Activated naive CD4-positive, alpha-beta T cell treated with anti-CD3 and anti-CD28 coated beads, Interleukin-2, amount 10 ng/mL, durations not matched to agents 7 days and 5 days (primary cell): ENCODE results near the gene MSL1.
A peak's percentile ranks its signal among the peaks of the same experiment; 100 is the strongest.
"Not testable (repeated sequence)": the region's sequence is repeated elsewhere in the genome, so short reads cannot be mapped to it uniquely, and the experiment has no call there.

ENCODE experiments used
- CTCF ChIA-PET: fragments of 350-600 bp; sonication (Branson Sonifier 250); formaldehyde crosslinking; loops from one replicate; lab custom pipeline; 2021; ENCODE audit warnings: antibody characterized with exemption; lab: Charles Lee
- DNase-seq: peaks from one replicate; pipeline ENCODE4 v3.0.0-alpha.2; 2020
- H3K27ac Mint-ChIP-seq: one replicate; pipeline ENCODE4 v1.8.0; 2021; ENCODE audit warnings: mild to moderate bottlenecking, moderate library complexity, mixed read lengths
- H3K27me3 Mint-ChIP-seq: one replicate; pipeline ENCODE4 v1.8.0; 2021; ENCODE audit warnings: mild to moderate bottlenecking, mixed read lengths
- H3K36me3 Mint-ChIP-seq: one replicate; pipeline ENCODE4 v1.8.0; 2021; ENCODE audit warnings: mixed read lengths
- H3K4me1 Mint-ChIP-seq: one replicate; pipeline ENCODE4 v1.8.0; 2021; ENCODE audit warnings: mixed read lengths
- H3K4me3 Mint-ChIP-seq: one replicate; pipeline ENCODE4 v1.8.0; 2021; ENCODE audit warnings: mild to moderate bottlenecking, moderate library complexity, mixed read lengths
- H3K9me3 Mint-ChIP-seq: one replicate; pipeline ENCODE4 v1.8.0; 2021; ENCODE audit warnings: mixed read lengths

The MSL1 gene

DNA sequence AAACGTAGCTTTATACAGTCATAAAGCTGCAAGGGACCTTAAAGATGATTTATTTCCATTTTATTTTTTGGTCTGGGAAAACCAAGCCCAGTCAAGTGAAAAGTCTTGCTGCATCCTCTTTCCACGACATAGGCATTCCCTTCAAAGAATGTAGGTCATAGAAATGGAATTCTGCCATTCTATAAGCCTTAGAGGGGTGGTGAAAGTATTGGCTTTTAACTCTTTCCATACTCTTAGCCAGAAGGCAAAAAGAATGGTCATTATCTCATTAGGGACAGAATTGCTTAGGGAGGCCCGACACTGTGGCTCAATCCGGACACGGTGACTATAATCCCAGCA lies 7.9 kb upstream of the MSL1 start:
- no peak for DNase-seq
- peaks cover 55% of the 10 kb centered on the region for H3K4me1 Mint-ChIP-seq
- no peaks in the 10 kb centered on the region for H3K9me3 Mint-ChIP-seq
- no peaks in the 10 kb centered on the region for H3K36me3 Mint-ChIP-seq
- peak overlapping the region; percentile 35 for H3K27ac Mint-ChIP-seq
- peaks cover 7% of the 10 kb centered on the region for H3K27me3 Mint-ChIP-seq
- H3K4me3 Mint-ChIP-seq, result peak overlapping the region; percentile 84
- CTCF ChIA-PET, result interaction anchor here (0.8 to 6.6 kb wide), 19 partner anchors 9 to 177 kb away, joined by 3 to 116 read pairs (median 18); partner anchors contain the start of genes CASC3, CDC6, CSF3 and MED24

DNA sequence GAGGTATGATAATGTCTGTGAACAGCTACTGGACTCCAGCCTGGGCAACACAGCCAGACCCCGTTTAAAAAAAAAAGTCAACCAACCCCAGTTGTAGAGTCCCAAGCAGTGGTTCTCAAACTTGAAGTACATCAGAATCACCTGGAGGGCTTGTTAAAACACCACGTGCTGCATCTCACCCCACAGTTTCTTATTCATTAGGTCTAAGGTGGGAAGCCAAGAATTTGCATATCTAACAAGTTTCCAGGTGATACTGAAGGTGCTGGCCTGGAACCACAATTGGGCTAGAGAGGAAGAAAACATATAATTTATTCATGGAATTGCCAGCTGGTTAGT lies 6.7 kb upstream of the MSL1 start:
- Mint-ChIP-seq H3K27ac (no peak overlapping the region), H3K4me3 (no peak overlapping the region), H3K4me1 (peaks cover 43% of the 10 kb centered on the region), H3K27me3 (peaks cover 7% of the 10 kb centered on the region), H3K36me3 (no peaks in the 10 kb centered on the region), H3K9me3 (no peaks in the 10 kb centered on the region)
- CTCF ChIA-PET, result interaction anchor here (0.7 to 6.6 kb wide), 5 partner anchors 16 to 175 kb away, joined by 3 to 116 read pairs (median 38); partner anchors contain the start of genes CDC6 and NR1D1
- DNase-seq, result no peak

DNA sequence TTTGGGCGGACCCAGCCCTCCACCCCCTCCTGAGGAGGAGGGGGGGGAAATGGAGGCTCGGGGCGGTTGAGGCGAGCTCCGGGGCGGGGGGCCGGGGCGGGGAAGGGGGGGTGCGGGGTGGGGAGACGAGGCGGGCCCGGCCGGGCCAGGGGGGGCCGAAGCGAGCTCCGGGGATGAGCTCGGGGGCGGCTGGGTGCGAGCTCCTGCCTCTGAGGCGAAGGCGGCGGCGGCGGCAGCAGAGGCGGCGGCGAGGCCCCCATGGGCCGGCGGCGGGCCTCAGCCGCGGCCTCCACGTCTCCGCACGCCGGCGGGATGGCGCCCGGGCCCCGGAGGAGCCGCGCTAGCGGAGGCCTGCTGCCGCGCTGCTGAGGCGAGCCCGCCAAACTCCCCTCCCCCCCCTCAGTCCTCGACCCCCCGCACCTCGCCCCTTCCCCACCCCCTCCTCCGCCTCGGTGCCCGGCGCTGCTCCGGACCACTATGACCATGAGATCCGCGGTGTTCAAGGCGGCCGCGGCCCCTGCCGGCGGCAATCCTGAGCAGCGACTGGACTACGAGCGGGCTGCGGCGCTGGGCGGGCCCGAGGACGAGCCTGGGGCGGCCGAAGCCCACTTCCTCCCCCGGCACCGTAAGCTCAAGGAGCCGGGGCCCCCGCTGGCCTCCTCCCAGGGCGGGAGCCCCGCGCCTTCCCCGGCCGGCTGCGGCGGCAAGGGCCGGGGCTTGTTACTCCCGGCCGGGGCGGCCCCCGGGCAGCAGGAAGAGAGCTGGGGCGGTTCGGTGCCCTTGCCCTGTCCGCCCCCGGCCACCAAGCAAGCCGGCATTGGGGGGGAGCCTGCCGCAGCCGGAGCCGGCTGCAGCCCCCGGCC lies 596 bp downstream of the MSL1 start:
- Mint-ChIP-seq H3K27me3 (no peaks in the 10 kb centered on the region), H3K9me3 (no peaks in the 10 kb centered on the region), H3K36me3 (peaks cover 22% of the 10 kb centered on the region), H3K27ac (peak overlapping the region; percentile 33), H3K4me3 (peak overlapping the region; percentile 83), H3K4me1 (peaks cover 39% of the 10 kb centered on the region)
- CTCF ChIA-PET, result interaction anchor here (2.7 to 3.0 kb wide), 4 partner anchors 10 to 46 kb away, joined by 9 to 34 read pairs (median 12); no protein-coding TSS in a partner anchor
- peak; percentile 43 for DNase-seq

DNA sequence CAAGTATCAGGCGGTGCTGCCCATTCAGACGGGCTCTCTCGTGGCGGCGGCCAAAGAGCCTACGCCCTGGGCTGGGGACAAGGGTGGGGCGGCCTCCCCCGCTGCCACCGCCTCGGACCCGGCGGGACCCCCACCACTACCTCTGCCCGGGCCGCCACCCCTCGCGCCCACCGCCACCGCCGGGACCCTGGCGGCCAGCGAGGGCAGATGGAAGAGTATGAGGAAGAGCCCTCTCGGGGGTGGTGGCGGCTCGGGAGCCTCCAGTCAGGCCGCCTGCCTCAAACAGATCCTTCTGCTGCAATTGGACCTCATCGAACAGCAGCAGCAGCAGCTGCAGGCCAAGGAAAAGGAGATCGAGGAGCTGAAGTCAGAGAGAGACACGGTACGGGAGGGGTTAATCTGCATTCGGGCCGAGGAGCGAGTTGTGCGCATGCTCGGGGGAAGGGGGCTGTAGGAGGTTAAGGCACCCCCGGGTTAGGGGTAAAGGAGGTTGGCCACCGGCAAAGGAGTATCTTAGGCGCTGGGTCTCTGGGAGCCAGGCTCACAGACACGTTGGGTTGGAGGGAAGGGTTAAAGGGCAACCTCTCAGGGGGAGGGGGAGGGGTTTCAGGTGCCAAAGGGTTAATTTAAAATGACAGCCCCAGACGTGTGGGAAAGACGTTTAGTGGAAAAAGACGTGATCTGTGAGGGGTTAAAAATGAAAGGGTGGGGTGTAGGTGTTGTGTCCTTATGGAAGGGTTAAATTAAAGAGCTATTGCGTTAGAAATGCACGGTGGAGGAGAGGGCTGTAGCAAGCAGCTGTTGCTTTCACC lies 1.4 kb downstream of the MSL1 start:
- Mint-ChIP-seq H3K36me3 (peaks cover 25% of the 10 kb centered on the region), H3K27ac (peak overlapping the region; percentile 91), H3K9me3 (no peaks in the 10 kb centered on the region), H3K4me3 (peak overlapping the region; percentile 83), H3K4me1 (peaks cover 39% of the 10 kb centered on the region), H3K27me3 (no peaks in the 10 kb centered on the region)
- CTCF ChIA-PET, result interaction anchor here (1.0 to 3.0 kb wide), 5 partner anchors 10 to 75 kb away, joined by 3 to 34 read pairs (median 11); no protein-coding TSS in a partner anchor
- peak; percentile 74 for DNase-seq

DNA sequence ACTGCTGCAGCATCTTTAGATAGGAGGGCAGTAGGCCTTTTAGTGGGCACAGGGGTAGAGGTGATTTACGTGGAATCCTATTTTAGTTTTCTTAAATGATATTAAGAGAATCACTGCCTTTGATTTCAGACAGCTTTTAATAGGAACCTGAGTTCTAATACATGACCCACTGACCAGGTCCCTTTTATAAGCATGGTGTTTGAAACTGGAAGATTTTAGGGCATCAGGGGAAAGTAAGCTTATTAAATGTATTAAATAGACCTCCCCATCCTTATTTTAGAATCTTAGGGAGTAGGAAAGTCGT lies 2.0 kb downstream of the MSL1 start:
- Mint-ChIP-seq H3K9me3 (no peaks in the 10 kb centered on the region), H3K27me3 (no peaks in the 10 kb centered on the region), H3K4me3 (peak overlapping the region; percentile 83), H3K36me3 (peaks cover 25% of the 10 kb centered on the region), H3K4me1 (peaks cover 37% of the 10 kb centered on the region), H3K27ac (peak overlapping the region; percentile 91)
- CTCF ChIA-PET, result interaction anchor here (1.0 to 3.0 kb wide), 5 partner anchors 10 to 74 kb away, joined by 3 to 34 read pairs (median 11); no protein-coding TSS in a partner anchor
- DNase-seq, result no peak

DNA sequence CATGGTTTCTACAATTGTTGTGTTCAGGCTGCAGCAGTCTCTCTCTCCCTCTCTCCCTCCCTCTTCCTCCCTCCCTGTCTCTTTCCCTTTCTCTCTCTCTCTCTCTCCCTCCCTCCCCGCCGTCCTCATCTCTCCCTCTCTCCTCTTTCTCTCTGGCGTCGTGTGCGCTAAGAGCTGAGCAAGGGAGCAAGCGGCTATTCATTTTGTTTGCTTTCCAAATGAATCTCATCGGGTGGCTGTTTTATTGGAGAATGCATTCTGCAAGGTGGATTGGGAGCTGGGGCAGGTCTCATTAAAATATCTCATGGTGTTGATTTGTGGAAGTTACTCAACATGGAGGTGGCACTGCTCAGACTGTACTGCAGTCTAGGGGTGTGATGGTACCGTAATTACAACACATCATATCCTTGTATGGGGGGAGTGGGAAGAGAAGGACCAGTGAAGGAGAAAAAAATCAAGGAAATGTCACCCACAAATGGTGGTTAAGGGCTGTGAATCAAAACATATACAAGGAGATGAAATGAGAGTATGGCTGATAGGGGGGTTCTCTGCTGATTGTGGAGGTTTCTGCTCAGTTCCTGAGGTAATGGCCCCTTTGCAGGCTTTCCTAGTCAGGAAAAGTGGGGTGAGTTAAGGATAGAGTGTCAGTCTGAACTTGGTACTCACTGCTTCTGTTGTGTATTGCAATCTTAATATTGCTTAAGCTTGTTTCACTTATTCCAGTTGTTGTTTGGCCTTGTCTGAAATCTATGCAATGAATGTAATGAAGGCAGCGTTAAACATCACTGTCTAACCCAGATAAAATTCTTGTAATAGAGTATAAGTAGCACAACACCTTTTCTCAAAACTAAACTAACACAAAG lies 2.7 kb downstream of the MSL1 start:
- CTCF ChIA-PET, result interaction anchor here (2.7 to 3.0 kb wide), 4 partner anchors 9 to 44 kb away, joined by 9 to 34 read pairs (median 12); no protein-coding TSS in a partner anchor
- H3K4me1 Mint-ChIP-seq, result peaks cover 37% of the 10 kb centered on the region
- peak overlapping the region; percentile 83 for H3K4me3 Mint-ChIP-seq
- H3K27me3 Mint-ChIP-seq, result no peaks in the 10 kb centered on the region
- H3K36me3 Mint-ChIP-seq, result peaks cover 29% of the 10 kb centered on the region
- H3K27ac Mint-ChIP-seq, result peak overlapping the region; percentile 37
- H3K9me3 Mint-ChIP-seq, result no peaks in the 10 kb centered on the region
- peak; percentile 31 for DNase-seq

DNA sequence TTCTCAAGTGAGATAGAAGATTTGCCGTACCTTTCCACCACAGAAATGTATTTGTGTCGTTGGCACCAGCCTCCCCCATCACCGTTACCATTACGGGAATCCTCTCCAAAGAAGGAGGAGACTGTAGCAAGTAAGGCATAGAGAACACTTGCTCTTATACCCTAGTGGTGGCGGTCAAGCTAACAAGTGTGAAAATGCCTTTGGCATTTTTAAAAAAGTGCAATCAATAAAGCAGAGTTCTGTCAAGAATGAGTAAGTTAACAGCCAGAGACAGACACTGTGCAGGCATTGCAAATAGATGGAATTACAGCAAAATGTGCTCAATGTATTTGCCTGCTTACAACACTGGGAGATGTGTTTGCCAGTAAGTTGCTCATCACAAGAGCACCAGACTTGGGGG lies 7.7 kb downstream of the MSL1 start:
- H3K27ac Mint-ChIP-seq, result no peak overlapping the region
- H3K36me3 Mint-ChIP-seq, result peaks cover 67% of the 10 kb centered on the region
- CTCF ChIA-PET, result interaction anchor here (1.0 kb wide), 1 partner anchor 39 kb away, joined by 3 read pairs; no protein-coding TSS in a partner anchor
- peaks cover 17% of the 10 kb centered on the region for H3K4me1 Mint-ChIP-seq
- H3K27me3 Mint-ChIP-seq, result no peaks in the 10 kb centered on the region
- no peak overlapping the region for H3K4me3 Mint-ChIP-seq
- H3K9me3 Mint-ChIP-seq, result no peaks in the 10 kb centered on the region
- DNase-seq, result no peak

DNA sequence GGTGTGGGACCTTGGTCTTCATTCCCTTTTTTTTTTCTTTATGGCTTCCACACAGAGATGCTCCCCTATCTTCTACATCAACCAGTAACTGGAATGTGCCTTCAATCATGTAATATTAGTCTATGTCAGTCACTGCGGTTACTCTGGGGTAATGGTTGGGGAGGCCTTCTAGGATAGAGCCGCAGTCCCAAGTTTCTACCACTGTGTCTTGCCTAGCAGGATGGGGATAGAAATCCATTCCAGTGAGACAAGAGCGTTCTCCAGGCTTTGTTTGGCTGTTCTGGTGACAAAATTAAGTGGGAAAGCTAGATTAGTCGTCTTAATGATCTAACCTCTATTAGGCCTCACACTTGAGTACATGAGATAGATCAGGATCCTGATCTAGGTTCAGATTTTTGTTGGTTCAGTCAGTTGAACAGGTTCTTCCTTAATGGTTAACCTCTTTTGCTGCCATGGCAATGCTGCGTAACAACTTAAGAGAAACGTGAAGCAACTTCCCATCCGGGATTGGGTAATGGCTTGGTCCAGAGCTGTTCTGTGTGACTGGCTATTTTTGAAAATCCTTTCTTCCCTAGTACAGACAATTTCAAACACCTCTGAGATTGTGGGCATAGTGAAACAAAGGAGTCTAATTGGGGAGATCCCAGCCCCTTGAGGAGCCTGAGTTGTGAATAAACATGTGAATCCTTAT lies 8.7 kb downstream of the MSL1 start:
- H3K36me3 Mint-ChIP-seq, result peaks cover 74% of the 10 kb centered on the region
- H3K4me3 Mint-ChIP-seq, result no peak overlapping the region
- CTCF ChIA-PET, result interaction anchor here (1.0 to 1.4 kb wide), 2 partner anchors 17 to 38 kb away, joined by 3 to 4 read pairs; no protein-coding TSS in a partner anchor
- H3K4me1 Mint-ChIP-seq, result peaks cover 9% of the 10 kb centered on the region
- H3K27me3 Mint-ChIP-seq, result no peaks in the 10 kb centered on the region
- H3K27ac Mint-ChIP-seq, result no peak overlapping the region
- DNase-seq, result no peak
- H3K9me3 Mint-ChIP-seq, result no peaks in the 10 kb centered on the region

DNA sequence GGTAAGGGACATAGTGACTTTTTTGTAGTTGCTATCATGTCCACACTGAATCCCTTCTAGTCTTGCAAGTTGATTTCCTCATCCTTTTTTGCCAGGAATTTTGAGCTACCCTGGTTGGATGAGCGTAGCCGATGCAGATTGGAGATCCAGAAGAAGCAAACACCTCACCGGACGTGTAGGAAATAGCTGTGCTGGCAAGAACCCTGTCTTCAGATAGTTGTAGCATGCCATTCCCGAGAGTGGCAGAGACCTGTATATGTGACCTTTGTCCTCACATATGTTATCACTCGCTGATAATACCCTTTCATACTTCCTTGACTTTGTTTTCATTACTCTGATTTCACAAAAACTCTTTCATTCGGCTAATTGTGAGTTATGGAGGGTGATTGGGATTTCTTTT lies 12.4 kb downstream of the MSL1 start:
- peak overlapping the region; percentile 39 for H3K27ac Mint-ChIP-seq
- H3K4me1 Mint-ChIP-seq, result peaks cover 12% of the 10 kb centered on the region
- CTCF ChIA-PET, result interaction anchor here (1.3 to 3.3 kb wide), 4 partner anchors 10 to 121 kb away, joined by 3 to 11 read pairs (median 6); no protein-coding TSS in a partner anchor
- no peaks in the 10 kb centered on the region for H3K9me3 Mint-ChIP-seq
- peaks cover 77% of the 10 kb centered on the region for H3K36me3 Mint-ChIP-seq
- no peak overlapping the region for H3K4me3 Mint-ChIP-seq
- DNase-seq, result no peak
- H3K27me3 Mint-ChIP-seq, result no peaks in the 10 kb centered on the region

DNA sequence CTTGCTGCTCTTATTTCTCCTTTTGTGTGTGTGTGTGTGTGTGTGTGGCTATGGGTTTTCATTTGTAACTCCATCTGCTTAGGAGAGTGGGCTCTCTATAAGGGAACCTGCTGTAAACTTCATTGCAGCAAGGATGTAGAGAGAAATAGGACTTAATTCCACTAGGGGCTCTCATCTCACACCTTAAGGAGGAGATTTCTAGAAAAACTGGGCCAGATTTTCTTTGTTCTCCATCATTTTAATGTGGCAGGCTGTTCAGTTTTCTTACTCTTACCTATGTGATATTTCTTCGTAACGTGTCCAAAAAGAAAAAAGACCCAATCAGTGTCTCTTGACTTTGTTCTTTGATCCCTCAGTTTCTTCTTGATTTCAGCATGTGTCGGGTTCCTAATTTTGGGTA lies 14.0 kb downstream of the MSL1 start:
- CTCF ChIA-PET, result no interaction called here
- Mint-ChIP-seq H3K27ac (no peak overlapping the region), H3K4me1 (peaks cover 20% of the 10 kb centered on the region), H3K4me3 (no peak overlapping the region), H3K9me3 (no peaks in the 10 kb centered on the region), H3K27me3 (no peaks in the 10 kb centered on the region), H3K36me3 (peaks cover 69% of the 10 kb centered on the region)
- DNase-seq, result no peak

DNA sequence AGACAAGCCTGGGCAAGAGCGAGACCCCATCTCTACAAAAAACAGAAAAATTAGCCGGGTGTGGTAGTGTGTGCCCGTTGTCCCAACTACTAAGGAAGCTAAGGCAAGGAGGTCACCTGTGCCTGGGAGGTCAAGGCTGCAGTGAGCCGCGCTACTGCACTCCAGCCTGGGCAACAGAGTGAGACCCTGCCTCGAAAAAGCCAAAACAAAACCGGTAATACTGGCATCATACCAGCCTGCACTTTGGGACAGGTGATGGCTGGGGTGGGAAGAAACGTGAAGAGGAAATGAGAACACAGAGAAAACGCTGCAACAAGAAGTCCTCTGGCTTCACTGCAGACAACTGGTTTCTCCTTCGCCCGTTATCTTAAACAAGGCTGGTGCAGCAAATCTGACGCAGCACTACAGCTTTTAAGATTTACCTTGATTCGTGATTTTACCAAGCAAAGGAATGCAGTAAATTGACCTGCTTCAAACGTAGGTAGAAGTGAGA lies 17.8 kb downstream of the MSL1 start:
- H3K27me3 Mint-ChIP-seq, result no peaks in the 10 kb centered on the region
- no peak for DNase-seq
- peaks cover 45% of the 10 kb centered on the region for H3K36me3 Mint-ChIP-seq
- peaks cover 35% of the 10 kb centered on the region for H3K4me1 Mint-ChIP-seq
- peak overlapping the region; percentile 96 for H3K27ac Mint-ChIP-seq
- no peaks in the 10 kb centered on the region for H3K9me3 Mint-ChIP-seq
- H3K4me3 Mint-ChIP-seq, result peak overlapping the region; percentile 94
- CTCF ChIA-PET, result interaction anchor here (0.5 to 3.6 kb wide), 8 partner anchors 16 to 229 kb away, joined by 3 to 16 read pairs (median 7); no protein-coding TSS in a partner anchor

DNA sequence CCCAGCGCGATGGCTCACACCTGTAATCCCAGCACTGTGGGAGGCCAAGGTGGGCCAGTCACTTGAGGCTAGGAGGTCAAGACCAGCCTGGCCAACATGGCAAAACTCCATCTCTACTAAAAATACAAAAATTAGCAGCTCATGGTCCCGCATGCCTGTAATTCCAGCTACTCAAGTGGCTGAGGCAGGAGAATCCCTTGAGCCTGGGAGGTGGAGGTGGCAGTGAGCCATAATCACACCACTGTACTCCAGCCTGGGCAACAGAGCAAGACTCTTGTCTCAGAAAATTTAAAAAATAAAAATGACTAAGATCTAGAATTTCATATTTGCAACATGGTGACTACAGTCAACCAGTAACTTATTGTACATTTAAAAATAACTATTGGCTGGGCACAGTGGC lies 21.4 kb downstream of the MSL1 start:
- Mint-ChIP-seq H3K4me1 (peaks cover 51% of the 10 kb centered on the region), H3K36me3 (peaks cover 38% of the 10 kb centered on the region)
- H3K27ac Mint-ChIP-seq, H3K27me3 Mint-ChIP-seq, H3K9me3 Mint-ChIP-seq, H3K4me3 Mint-ChIP-seq, DNase-seq: not testable (repeated sequence)
- CTCF ChIA-PET, result interaction anchor here (0.6 to 1.5 kb wide), 3 partner anchors 30 to 1842 kb away, joined by 3 to 6 read pairs (median 4); no protein-coding TSS in a partner anchor

DNA sequence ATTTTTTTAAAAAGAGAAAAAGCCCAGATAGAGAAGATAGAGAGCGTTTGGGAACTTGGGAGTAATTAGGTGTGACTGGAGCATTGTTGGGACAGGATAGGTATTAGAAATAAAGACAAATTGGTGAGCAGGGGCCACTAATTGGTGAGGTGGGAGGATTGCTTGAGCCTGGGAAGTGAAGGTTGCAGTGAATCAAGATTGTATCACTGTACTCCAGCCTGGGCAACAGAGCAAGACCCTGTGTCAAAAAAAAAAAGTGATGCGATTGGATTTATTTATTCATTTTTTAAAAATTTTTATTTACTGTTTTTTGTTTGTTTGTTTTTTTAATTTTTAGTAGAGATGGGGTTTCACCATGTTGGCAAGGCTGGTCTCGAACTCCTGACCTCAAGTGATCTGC lies 23.7 kb downstream of the MSL1 start:
- Mint-ChIP-seq H3K36me3 (peaks cover 49% of the 10 kb centered on the region), H3K9me3 (no peaks in the 10 kb centered on the region), H3K27ac (no peak overlapping the region), H3K27me3 (no peaks in the 10 kb centered on the region), H3K4me1 (peaks cover 46% of the 10 kb centered on the region), H3K4me3 (no peak overlapping the region)
- CTCF ChIA-PET, result no interaction called here
- DNase-seq, result no peak
